ENCODE results near the gene LRRC74B. TPM values are rescaled to one million over a fixed set of nuclear protein-coding genes. Genes with fewer than 3 reads are reported as not detected.
A peak's percentile ranks its signal among the peaks of the same experiment; 100 is the strongest.

Gene LRRC74B
- total and polyA plus RNA-seq, 2 of the 4 experiments (the other 2 are of a cell fraction), result not detected

DNA sequence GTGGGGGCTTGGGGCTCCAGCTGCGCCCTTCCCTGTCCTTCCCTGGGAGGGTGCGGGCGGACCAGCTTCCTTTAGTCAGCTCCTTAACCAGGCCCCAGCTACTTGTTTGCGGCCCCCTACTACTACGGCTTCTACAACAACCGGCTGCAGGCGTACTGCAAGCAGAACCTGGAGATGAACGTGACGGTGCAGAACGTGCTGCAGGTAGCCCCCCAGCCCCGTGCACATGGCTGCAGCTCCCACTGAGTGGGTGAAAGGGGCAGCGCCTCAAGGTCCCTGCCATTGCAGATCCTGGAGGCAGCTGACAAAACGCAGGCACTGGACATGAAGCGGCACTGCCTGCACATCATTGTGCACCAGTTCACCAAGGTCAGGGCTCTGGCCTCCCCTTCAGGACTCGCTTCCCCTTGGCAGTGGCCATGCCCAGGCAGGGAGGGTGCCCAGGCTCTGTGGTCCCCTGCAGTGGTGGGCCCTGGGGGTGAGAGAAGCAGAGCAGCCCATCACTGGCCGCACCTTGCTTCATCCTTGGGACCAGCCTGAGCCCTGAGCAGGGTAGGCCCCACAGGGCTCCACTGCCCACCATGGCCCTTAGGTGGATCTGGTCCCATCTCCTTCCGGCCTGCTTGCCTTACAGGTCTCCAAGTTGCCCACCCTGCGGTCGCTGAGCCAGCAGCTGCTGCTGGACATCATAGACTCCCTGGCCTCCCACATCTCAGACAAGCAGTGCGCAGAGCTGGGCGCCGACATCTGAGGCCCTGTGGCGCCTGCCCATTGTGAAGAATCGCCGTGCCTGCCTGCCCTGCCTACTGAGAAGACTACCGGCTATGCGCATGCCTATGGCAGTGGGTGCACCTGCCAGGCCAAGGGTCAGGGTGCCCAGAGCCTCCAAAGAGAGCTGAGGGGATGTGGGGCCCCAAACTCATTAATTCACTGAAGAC lies 48.9 kb upstream of the LRRC74B start:
- no peak overlapping the region for H2BK120ac ChIP-seq (ENCODE audit: low read depth, low read length)
- H4K91ac ChIP-seq (ENCODE audit: insufficient read depth, low read depth, low read length), result no peak overlapping the region
- no peaks in the 10 kb centered on the region for H3K27me3 ChIP-seq (ENCODE audit: control insufficient read depth, insufficient read depth, low read length)
- BruUV-seq (replicated peaks), result no TSS peak
- dilution Hi-C loops (cut with HindIII; ENCODE audit: low sequenced_read_pairs, unreplicated experiment), result no loop called here
- 0 out of 2 replicates have a peak, but pooled peaks cover 4% of the 10 kb centered on the region for H3K9me1 ChIP-seq (ENCODE audit: insufficient read depth, low read length)
- peaks cover 11% of the 10 kb centered on the region for H3K4me1 ChIP-seq (ENCODE audit: control insufficient read depth, insufficient read depth, low read length)
- in situ Hi-C loops (cut with MboI; ENCODE audit: low sequenced_read_pairs), result no loop called here
- no peak overlapping the region for H2BK20ac ChIP-seq (ENCODE audit: low read depth, low read length)
- H2AK9ac ChIP-seq (replicated peaks; ENCODE audit: low read depth, low read length, poor library complexity), result peak overlapping the region; percentile 37
- H2AFZ ChIP-seq (replicated peaks; ENCODE audit: low read length, poor library complexity), result peak overlapping the region; percentile 14
- H3K23ac ChIP-seq (ENCODE audit: low read depth, low read length), result no peak overlapping the region
- 97% methylated on average over 6 of the region's 27 CpGs; no CpG with 5 or more reads in 1 of the 2 experiments for WGBS, 2 experiments (ENCODE audit: extremely low coverage in 2 of 2, insufficient read length in 1 of 2)
- no peak overlapping the region for H3K56ac ChIP-seq (ENCODE audit: extremely low read depth, insufficient read depth, low read length)
- H2AK5ac ChIP-seq (ENCODE audit: low read depth, low read length), result no peak overlapping the region
- H3K18ac ChIP-seq (ENCODE audit: low read depth, low read length), result no peak overlapping the region
- ATAC-seq (ENCODE audit: low read depth), result no peak
- H2BK15ac ChIP-seq (ENCODE audit: low read depth, low read length), result no peak overlapping the region
- no peaks in the 10 kb centered on the region for H3K9me3 ChIP-seq (ENCODE audit: control insufficient read depth, insufficient read depth, low read length)
- H4K5ac ChIP-seq (ENCODE audit: low read depth, low read length), result no peak overlapping the region
- no peak overlapping the region for H3K4me3 ChIP-seq (ENCODE audit: insufficient read depth, low read depth, low read length)
- H3K14ac ChIP-seq (replicated peaks; ENCODE audit: low read depth, low read length), result no peak overlapping the region
- H3K79me1 ChIP-seq (ENCODE audit: low read depth in 1 of 2, low read length in 2 of 2), result peaks cover 10 to 34% of the 10 kb centered on the region in 2 experiments; a peak in 3 of 4 replicates
- TF ChIP-seq RFX5 (IDR thresholded peaks at IDR 0.05; ENCODE audit: low read depth, low read length) (no peak), RCOR1 (IDR thresholded peaks at IDR 0.05; ENCODE audit: insufficient replicate concordance, low read length) (no peak), CEBPB (IDR thresholded peaks at IDR 0.05; ENCODE audit: low read depth, low read length) (no peak), CTCF (conservative IDR thresholded peaks at IDR 0.05; ENCODE audit: low read depth, low read length) (no peak), BHLHE40 (IDR thresholded peaks at IDR 0.05; ENCODE audit: low read depth, low read length) (no peak), NFE2L2 (IDR thresholded peaks at IDR 0.05; ENCODE audit: low read depth, low read length) (no peak), CHD1 (IDR thresholded peaks at IDR 0.05; ENCODE audit: low read depth, low read length) (no peak), MXI1 (IDR thresholded peaks at IDR 0.05; ENCODE audit: borderline replicate concordance, low read depth, low read length) (no peak), MAFK (IDR thresholded peaks at IDR 0.05; ENCODE audit: low read depth, low read length) (no peak), USF2 (IDR thresholded peaks at IDR 0.05; ENCODE audit: low read depth, low read length) (no peak)
- TF ChIP-seq, protein P1, sequence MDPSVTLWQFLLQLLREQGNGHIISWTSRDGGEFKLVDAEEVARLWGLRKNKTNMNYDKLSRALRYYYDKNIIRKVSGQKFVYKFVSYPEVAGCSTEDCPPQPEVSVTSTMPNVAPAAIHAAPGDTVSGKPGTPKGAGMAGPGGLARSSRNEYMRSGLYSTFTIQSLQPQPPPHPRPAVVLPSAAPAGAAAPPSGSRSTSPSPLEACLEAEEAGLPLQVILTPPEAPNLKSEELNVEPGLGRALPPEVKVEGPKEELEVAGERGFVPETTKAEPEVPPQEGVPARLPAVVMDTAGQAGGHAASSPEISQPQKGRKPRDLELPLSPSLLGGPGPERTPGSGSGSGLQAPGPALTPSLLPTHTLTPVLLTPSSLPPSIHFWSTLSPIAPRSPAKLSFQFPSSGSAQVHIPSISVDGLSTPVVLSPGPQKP (IDR thresholded peaks at IDR 0.05; ENCODE audit: borderline replicate concordance, low read depth, low read length), result no peak
- ChIA-PET POLR2A (ENCODE audit: unreplicated experiment) (no interaction called here), CTCF (no interaction called here)
- no peak overlapping the region for H3K4me2 ChIP-seq (ENCODE audit: low read depth, low read length)
- no peak overlapping the region for H3K9ac ChIP-seq (ENCODE audit: low read depth, low read length)
- no peak overlapping the region for H4K8ac ChIP-seq (ENCODE audit: low read depth in 2 of 2, low read length in 2 of 2)
- intact Hi-C loops (cut with micrococcal nuclease), result no loop called here
- H3K36me3 ChIP-seq (ENCODE audit: control insufficient read depth, insufficient read depth, low read length), result peaks cover 59% of the 10 kb centered on the region
- no peak overlapping the region for H3K27ac ChIP-seq (ENCODE audit: insufficient read depth, low read length)
- no peak for DNase-seq
- no peak overlapping the region for H2BK5ac ChIP-seq (ENCODE audit: low read depth, low read length, poor library complexity, severe bottlenecking)
- H4K20me1 ChIP-seq (ENCODE audit: insufficient read depth, low read length), result peaks cover 9% of the 10 kb centered on the region; the same call in 1 of the 2 replicates
- H3K4ac ChIP-seq (ENCODE audit: low read depth, low read length), result no peak overlapping the region

Data from IMR-90 (cell line).